NB4 (cell line): ENCODE results near the gene INO80C.

ENCODE experiments used
- CTCF ChIP-seq: IDR thresholded peaks from one replicate; pipeline ENCODE4 v1.5.1; 2012; ENCODE audit warnings: low read depth, low read length
- MYC ChIP-seq: IDR thresholded peaks from 2 replicates; pipeline ENCODE4 v1.6.1; 2011; ENCODE audit warnings: low read depth, low read length
- POLR2A ChIP-seq: IDR thresholded peaks from 2 replicates; pipeline ENCODE4 v1.6.1; 2011; ENCODE audit warnings: mild to moderate bottlenecking; ENCODE audit not compliant: insufficient read length; ENCODE audit errors: extremely low read depth

- no peak for TF ChIP-seq MYC
- no peak for TF ChIP-seq POLR2A
- TF ChIP-seq CTCF, result no peak
Observed at GRCh38 chr18:35506024-35506712, 8.4 kb upstream of the INO80C start.
